Measurements from ENCODE around the gene PRICKLE4. TPM values are rescaled to one million over a fixed set of nuclear protein-coding genes. Genes with fewer than 3 reads are reported as not detected.

Gene PRICKLE4
- total and polyA plus RNA-seq, 2 of the 13 experiments (the other 11 are each of a cell fraction or from before 2014, with no cell fraction given): 0.92 to 1.2 TPM

DNA sequence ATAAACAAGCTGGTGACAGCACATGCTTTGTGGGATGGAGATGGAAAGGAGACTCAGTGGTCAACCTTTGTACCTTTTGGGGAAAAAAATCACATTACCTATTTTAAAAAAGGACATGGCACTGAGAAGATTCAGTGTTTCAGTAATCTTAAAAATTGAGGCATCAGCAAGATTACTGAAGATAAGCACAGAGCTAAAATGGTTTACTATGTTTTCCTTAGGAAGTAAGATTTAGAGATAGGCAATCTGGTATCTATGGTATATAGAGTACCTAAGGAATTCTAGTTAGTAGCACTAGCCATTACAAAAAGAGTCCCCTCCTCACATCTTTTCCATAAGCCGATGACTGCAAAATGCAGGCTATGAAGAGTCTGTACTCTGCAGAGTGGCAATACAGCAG lies 42.6 kb downstream of the PRICKLE4 start:
- no peak for FAIRE-seq

More for the DNA sequence above, 42.6 kb downstream of the PRICKLE4 start:
- Histone ChIP-seq H3K27ac (ENCODE audit: extremely low read length, insufficient read depth, low read length) (no peak overlapping the region), H3K36me3 (replicated peaks in 1 of 2; ENCODE audit: control insufficient read depth in 1 of 2, insufficient read depth in 2 of 2, low read length in 2 of 2) (no peaks in the 10 kb centered on the region), H3K9me3 (ENCODE audit: low read length) (no peaks in the 10 kb centered on the region), H3K79me2 (ENCODE audit: insufficient read depth, low read length) (no peaks in the 10 kb centered on the region), H3K4me2 (ENCODE audit: low read depth, low read length) (no peak overlapping the region), H3K4me3 (replicated peaks in 1 of 3; ENCODE audit: insufficient read depth in 1 of 3, low read depth in 2 of 3, low read length in 3 of 3) (no peak overlapping the region), H3K4me1 (ENCODE audit: insufficient read depth, low read length) (no peaks in the 10 kb centered on the region), H3K9ac (ENCODE audit: insufficient read depth, low read depth, low read length) (no peak overlapping the region), H2AFZ (ENCODE audit: low read length) (no peak overlapping the region), H3K27me3 (ENCODE audit: control insufficient read depth in 1 of 2, insufficient read depth in 2 of 2, low read length in 2 of 2) (no peaks in the 10 kb centered on the region; a peak in 1 of 5 replicates), H4K20me1 (ENCODE audit: insufficient read depth, low read length) (no peaks in the 10 kb centered on the region)
- WGBS (ENCODE audit: low lambda C conversion rate): 100% methylated on average over 1 of the region's 1 CpG
- intact Hi-C loops (cut with micrococcal nuclease; ENCODE audit: unreplicated experiment) (no loop called here), in situ Hi-C loops (cut with HindIII; ENCODE audit: extremely low pct_ligation_motif_present, low pct_unique_long_range_greater_than_20kb) (no loop called here)
- no TSS peak for BruUV-seq (replicated peaks)
- CTCF ChIA-PET (ENCODE audit: low intra/inter-chr PET ratio, low total read pairs): no interaction called here
- TF ChIP-seq, protein P1, sequence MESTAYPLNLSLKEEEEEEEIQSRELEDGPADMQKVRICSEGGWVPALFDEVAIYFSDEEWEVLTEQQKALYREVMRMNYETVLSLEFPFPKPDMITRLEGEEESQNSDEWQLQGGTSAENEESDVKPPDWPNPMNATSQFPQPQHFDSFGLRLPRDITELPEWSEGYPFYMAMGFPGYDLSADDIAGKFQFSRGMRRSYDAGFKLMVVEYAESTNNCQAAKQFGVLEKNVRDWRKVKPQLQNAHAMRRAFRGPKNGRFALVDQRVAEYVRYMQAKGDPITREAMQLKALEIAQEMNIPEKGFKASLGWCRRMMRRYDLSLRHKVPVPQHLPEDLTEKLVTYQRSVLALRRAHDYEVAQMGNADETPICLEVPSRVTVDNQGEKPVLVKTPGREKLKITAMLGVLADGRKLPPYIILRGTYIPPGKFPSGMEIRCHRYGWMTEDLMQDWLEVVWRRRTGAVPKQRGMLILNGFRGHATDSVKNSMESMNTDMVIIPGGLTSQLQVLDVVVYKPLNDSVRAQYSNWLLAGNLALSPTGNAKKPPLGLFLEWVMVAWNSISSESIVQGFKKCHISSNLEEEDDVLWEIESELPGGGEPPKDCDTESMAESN (CRISPR knock-in tag; conservative IDR thresholded peaks at IDR 0.05): no peak
- TF ChIP-seq SP2 (CRISPR knock-in tag; IDR thresholded peaks at IDR 0.05) (no peak), HDAC1 (CRISPR knock-in tag; IDR thresholded peaks at IDR 0.05) (no peak), PPARG (CRISPR knock-in tag; conservative IDR thresholded peaks at IDR 0.05) (no peak), GATA4 (IDR thresholded peaks at IDR 0.05; ENCODE audit: borderline replicate concordance, low read depth) (no peak), ZNF282 (IDR thresholded peaks at IDR 0.05; ENCODE audit: partially characterized antibody) (no peak), JARID2 (CRISPR knock-in tag; IDR thresholded peaks at IDR 0.05; ENCODE audit: insufficient replicate concordance) (no peak), SIX1 (CRISPR knock-in tag; IDR thresholded peaks at IDR 0.05; ENCODE audit: borderline replicate concordance) (no peak)
- DNase-seq (ENCODE audit: low spot score): no peak
- POLR2A ChIA-PET: interaction anchor here (0.6 to 0.8 kb wide), 2 partner anchors 125 to 380 kb away, joined by 3 read pairs; no protein-coding TSS in a partner anchor
- no peak for ATAC-seq

All from HepG2 (cell line).